ENCODE data around the gene G6PD. TPM values are rescaled to one million over a fixed set of nuclear protein-coding genes. Genes with fewer than 3 reads are reported as not detected.

G6PD gene
- total and polyA plus RNA-seq, 10 of the 15 experiments (the other 5 are each of a cell fraction or from before 2014, with no cell fraction given), result 1.6 to 62.5 (median 28.4) TPM

DNA sequence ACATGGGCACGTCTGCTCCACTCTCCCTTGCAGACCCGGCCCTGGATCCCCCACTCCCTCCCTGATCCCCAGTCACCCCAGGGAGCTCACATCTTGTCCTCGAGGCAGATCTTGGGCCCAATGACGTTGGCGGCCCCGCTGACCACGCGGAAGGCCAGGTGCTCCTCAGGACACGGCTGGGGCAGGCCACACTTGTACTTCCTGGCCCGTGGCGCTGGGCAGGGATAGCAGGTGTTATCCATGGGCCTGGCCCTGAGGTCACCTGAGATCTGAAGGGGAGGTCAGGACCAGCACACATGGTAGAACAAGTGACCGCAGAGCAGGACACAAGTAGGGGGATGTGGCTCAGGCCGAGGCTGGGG, 38.3 kb downstream of the G6PD start:
- DNase-seq (ENCODE audit: low read depth, low spot score), result no peak
- Histone ChIP-seq H3K79me2 (ENCODE audit: control insufficient read depth, insufficient read depth, low read length) (no peaks in the 10 kb centered on the region), H3K4me1 (ENCODE audit: control insufficient read depth, insufficient read depth, low read length) (no peaks in the 10 kb centered on the region), H3K4me3 (no peak overlapping the region), H3K27ac (ENCODE audit: control insufficient read depth, insufficient read depth) (no peak overlapping the region), H3K9ac (ENCODE audit: control insufficient read depth, insufficient read depth, low read length) (no peak overlapping the region), H3K4me2 (ENCODE audit: control insufficient read depth, insufficient read depth) (no peak overlapping the region), H4K20me1 (ENCODE audit: control insufficient read depth, insufficient read depth) (no peaks in the 10 kb centered on the region), H3K9me3 (replicated peaks; ENCODE audit: control insufficient read depth, insufficient read depth, low read length) (no peaks in the 10 kb centered on the region; the same call in 2 of the 3 replicates), H3K36me3 (ENCODE audit: control insufficient read depth in 2 of 2, insufficient read depth in 2 of 2, low read length in 1 of 2) (no peaks in the 10 kb centered on the region), H2AFZ (ENCODE audit: control insufficient read depth, low read depth, low read length) (no peak overlapping the region), H3K27me3 (replicated peaks in 1 of 2; ENCODE audit: control insufficient read depth in 2 of 2, insufficient read depth in 2 of 2, low read length in 1 of 2) (no peaks in the 10 kb centered on the region)
- CTCF ChIA-PET, result no interaction called here
- in situ Hi-C loops (cut with MboI) (no loop called here), intact Hi-C loops (cut with micrococcal nuclease; ENCODE audit: unreplicated experiment) (no loop called here)
- ATAC-seq, result no peak
- TF ChIP-seq MYC (IDR thresholded peaks at IDR 0.05; ENCODE audit: insufficient read depth, insufficient read length, insufficient replicate concordance, low read length, severe bottlenecking) (no peak), ZNF274 (IDR thresholded peaks at IDR 0.05; ENCODE audit: insufficient read depth, insufficient read length) (no peak), ASH2L (IDR thresholded peaks at IDR 0.05; ENCODE audit: borderline replicate concordance, low read depth) (no peak), MEF2A (IDR thresholded peaks at IDR 0.05; ENCODE audit: insufficient read depth, low read depth, low read length) (no peak), TARDBP (IDR thresholded peaks at IDR 0.05; ENCODE audit: borderline replicate concordance) (no peak), SREBF2 (IDR thresholded peaks at IDR 0.05; ENCODE audit: low read length) (no peak), GABPA (IDR thresholded peaks at IDR 0.05; ENCODE audit: low read depth) (no peak)
- TF ChIP-seq, protein P1, sequence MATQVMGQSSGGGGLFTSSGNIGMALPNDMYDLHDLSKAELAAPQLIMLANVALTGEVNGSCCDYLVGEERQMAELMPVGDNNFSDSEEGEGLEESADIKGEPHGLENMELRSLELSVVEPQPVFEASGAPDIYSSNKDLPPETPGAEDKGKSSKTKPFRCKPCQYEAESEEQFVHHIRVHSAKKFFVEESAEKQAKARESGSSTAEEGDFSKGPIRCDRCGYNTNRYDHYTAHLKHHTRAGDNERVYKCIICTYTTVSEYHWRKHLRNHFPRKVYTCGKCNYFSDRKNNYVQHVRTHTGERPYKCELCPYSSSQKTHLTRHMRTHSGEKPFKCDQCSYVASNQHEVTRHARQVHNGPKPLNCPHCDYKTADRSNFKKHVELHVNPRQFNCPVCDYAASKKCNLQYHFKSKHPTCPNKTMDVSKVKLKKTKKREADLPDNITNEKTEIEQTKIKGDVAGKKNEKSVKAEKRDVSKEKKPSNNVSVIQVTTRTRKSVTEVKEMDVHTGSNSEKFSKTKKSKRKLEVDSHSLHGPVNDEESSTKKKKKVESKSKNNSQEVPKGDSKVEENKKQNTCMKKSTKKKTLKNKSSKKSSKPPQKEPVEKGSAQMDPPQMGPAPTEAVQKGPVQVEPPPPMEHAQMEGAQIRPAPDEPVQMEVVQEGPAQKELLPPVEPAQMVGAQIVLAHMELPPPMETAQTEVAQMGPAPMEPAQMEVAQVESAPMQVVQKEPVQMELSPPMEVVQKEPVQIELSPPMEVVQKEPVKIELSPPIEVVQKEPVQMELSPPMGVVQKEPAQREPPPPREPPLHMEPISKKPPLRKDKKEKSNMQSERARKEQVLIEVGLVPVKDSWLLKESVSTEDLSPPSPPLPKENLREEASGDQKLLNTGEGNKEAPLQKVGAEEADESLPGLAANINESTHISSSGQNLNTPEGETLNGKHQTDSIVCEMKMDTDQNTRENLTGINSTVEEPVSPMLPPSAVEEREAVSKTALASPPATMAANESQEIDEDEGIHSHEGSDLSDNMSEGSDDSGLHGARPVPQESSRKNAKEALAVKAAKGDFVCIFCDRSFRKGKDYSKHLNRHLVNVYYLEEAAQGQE (IDR thresholded peaks at IDR 0.05; ENCODE audit: low read depth, low read length), result no peak
- TF ChIP-seq, protein P2, sequence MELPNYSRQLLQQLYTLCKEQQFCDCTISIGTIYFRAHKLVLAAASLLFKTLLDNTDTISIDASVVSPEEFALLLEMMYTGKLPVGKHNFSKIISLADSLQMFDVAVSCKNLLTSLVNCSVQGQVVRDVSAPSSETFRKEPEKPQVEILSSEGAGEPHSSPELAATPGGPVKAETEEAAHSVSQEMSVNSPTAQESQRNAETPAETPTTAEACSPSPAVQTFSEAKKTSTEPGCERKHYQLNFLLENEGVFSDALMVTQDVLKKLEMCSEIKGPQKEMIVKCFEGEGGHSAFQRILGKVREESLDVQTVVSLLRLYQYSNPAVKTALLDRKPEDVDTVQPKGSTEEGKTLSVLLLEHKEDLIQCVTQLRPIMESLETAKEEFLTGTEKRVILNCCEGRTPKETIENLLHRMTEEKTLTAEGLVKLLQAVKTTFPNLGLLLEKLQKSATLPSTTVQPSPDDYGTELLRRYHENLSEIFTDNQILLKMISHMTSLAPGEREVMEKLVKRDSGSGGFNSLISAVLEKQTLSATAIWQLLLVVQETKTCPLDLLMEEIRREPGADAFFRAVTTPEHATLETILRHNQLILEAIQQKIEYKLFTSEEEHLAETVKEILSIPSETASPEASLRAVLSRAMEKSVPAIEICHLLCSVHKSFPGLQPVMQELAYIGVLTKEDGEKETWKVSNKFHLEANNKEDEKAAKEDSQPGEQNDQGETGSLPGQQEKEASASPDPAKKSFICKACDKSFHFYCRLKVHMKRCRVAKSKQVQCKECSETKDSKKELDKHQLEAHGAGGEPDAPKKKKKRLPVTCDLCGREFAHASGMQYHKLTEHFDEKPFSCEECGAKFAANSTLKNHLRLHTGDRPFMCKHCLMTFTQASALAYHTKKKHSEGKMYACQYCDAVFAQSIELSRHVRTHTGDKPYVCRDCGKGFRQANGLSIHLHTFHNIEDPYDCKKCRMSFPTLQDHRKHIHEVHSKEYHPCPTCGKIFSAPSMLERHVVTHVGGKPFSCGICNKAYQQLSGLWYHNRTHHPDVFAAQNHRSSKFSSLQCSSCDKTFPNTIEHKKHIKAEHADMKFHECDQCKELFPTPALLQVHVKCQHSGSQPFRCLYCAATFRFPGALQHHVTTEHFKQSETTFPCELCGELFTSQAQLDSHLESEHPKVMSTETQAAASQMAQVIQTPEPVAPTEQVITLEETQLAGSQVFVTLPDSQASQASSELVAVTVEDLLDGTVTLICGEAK (IDR thresholded peaks at IDR 0.05; ENCODE audit: borderline replicate concordance), result no peak
- no TSS peak for BruUV-seq (replicated peaks)
- SMC1A ChIA-PET (ENCODE audit: uncharacterized antibody, unreplicated experiment), result no interaction called here
- POLR2A ChIA-PET, result no interaction called here
- 58% methylated on average over 13 of the region's 13 CpGs for WGBS (ENCODE audit: insufficient coverage, insufficient replicate concordance, low lambda C conversion rate, missing lambda C conversion rate)
- FAIRE-seq, result no peak
- RAD21 ChIA-PET (ENCODE audit: unreplicated experiment), result no interaction called here
